OCI-M2 (cell line): ENCODE data around the gene GMPPB.
"Not testable (repeated sequence)": the region's sequence is repeated elsewhere in the genome, so short reads cannot be mapped to it uniquely, and the experiment has no call there.

Source experiments
- DNase-seq: peaks from one replicate; lab custom pipeline; 2025; ENCODE audit not compliant: unreplicated experiment; lab: John Stamatoyannopoulos, UW

Gene GMPPB

GRCh38 chr3:49714728-49715550, 8.8 kb downstream of the GMPPB start:
- no peak for DNase-seq

DNA sequence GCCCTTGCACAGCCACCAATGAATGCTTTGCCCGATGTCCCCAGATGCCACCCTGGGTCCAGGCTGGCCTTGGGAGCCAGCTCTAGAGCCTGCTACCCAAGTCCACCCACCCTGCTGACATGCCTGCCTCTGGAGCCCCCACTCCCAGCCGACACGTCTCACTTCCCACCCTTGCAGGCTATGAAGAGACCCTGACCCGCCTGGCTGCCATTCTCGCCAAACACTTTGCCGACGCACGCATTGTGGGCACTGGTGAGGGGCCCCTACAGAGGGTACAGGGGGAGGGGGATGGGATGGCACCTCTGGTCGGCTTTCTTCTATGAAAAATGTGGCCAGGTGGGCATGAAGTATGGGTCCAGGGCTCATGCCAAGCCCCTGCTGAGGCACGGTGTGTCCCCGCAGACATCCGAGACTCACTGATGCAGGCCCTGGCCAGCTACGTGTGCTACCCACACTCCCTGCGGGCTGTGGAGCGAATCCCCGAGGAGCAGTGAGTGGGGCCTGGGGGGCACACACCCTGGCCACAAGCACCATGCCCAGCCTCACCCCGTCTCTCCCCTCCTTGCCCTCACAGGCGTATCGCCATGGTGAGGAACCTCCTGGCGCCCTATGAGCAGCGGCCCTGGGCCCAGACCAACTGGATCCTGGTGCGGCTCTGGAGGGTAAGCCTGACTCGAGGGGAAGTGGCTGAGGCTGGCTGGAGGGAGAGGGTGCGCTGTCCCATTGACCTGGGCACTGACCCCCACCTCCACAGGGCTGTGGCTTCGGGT, 10.2 kb downstream of the GMPPB start:
- DNase-seq = no peak

- DNase-seq = no peak
Measured at GRCh38 chr3:49712631-49713317, 11.0 kb downstream of the GMPPB start.

GRCh38 chr3:49712166-49712565, 11.6 kb downstream of the GMPPB start:
- no peak for DNase-seq

GRCh38 chr3:49711489-49711888, 12.3 kb downstream of the GMPPB start:
- no peak for DNase-seq

- DNase-seq = no peak
Measured at GRCh38 chr3:49709852-49710251, 13.9 kb downstream of the GMPPB start.

- DNase-seq = no peak
Measured at GRCh38 chr3:49707113-49707480, 16.7 kb downstream of the GMPPB start.

- DNase-seq = no peak
Measured at GRCh38 chr3:49706456-49707112, 17.2 kb downstream of the GMPPB start.

DNA sequence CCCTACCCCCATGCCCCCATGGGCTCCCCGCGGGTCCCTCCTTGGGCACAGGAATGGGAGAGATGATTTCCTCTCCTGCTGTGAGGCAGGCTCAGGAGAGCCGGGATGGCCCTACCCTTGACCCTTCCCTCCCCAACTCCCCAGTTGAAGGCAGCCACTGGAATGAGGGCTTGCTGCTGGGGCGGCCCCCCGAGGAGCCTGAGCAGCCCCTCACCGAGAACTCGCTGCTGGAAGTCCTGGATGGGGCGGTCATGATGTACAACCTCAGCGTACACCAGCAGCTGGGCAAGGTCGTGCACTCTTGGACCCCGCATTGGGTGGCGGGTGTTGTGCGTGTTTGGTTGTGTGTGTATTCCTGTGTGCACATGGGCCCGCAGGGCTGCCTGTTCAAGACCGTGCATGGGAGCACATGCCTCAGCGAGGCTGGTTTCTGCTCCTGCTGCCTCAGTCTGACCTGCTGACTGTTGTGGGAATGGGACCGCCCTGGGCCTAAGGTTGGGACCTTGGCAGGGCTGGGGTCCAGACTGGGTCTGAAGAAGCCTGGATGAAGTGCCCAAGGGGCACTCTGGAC, 18.3 kb downstream of the GMPPB start:
- no peak for DNase-seq

- DNase-seq = no peak
Measured at GRCh38 chr3:49704629-49705028, 19.1 kb downstream of the GMPPB start.

GRCh38 chr3:49703956-49704355, 19.8 kb downstream of the GMPPB start:
- DNase-seq = no peak

GRCh38 chr3:49703443-49703927, 20.3 kb downstream of the GMPPB start:
- peak; percentile 1 for DNase-seq

GRCh38 chr3:49702672-49703071, 21.1 kb downstream of the GMPPB start:
- DNase-seq = no peak

GRCh38 chr3:49701388-49702077, 22.2 kb downstream of the GMPPB start:
- DNase-seq = no peak

DNA sequence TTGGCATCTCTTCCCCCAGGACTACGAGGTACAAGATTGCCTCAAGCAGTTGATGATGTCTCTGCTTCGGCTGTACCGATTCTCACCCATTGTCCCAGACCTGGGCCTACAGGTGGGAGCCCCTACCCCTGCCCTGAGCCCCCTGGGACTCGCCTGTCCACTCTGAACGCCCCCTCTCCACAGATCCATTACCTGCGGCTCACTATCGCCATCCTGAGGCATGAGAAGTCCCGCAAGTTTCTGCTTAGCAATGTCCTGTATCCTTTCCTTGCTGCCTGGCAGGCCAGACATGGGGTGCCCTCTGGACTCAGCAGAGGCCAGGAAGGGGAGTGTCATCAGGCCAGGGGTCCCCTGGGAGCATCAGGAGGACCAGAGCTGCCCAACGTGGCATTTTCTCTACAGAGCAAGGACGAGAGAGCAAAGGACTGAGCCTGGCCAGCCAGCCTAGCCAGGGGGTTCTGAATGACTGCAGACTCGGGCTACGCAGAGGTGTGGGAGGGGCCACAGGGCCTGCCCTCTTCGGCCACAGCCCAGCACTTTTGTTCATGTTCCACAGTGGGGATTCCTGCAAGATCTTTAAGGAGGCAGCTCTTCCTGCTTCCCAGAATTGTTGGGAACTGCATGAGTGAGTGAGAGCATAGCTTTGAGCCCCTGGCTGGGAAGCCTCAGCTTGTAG, 23.2 kb downstream of the GMPPB start:
- no peak for DNase-seq

DNA sequence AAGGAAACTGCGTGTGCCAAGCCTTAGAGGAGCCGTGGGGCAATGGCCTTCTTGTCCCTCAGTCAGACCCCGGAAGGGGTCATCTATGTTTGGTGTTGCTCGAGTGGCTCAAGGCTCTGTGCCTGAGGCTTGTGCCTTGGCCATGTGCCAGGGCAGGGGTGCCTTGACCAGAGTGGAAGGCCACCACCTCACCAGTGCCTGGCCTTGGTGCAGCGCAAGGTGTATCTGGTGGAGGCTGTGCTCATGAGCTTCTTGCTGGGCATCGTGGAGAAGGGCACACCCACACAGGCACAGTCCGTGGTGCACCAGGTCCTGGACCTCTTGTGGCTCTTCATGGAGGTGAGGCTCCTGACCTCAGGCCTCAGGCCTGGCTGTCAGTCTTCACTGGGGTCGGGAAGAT, 23.7 kb downstream of the GMPPB start:
- DNase-seq = no peak

GRCh38 chr3:49699281-49699979, 24.3 kb downstream of the GMPPB start:
- no peak for DNase-seq

DNA sequence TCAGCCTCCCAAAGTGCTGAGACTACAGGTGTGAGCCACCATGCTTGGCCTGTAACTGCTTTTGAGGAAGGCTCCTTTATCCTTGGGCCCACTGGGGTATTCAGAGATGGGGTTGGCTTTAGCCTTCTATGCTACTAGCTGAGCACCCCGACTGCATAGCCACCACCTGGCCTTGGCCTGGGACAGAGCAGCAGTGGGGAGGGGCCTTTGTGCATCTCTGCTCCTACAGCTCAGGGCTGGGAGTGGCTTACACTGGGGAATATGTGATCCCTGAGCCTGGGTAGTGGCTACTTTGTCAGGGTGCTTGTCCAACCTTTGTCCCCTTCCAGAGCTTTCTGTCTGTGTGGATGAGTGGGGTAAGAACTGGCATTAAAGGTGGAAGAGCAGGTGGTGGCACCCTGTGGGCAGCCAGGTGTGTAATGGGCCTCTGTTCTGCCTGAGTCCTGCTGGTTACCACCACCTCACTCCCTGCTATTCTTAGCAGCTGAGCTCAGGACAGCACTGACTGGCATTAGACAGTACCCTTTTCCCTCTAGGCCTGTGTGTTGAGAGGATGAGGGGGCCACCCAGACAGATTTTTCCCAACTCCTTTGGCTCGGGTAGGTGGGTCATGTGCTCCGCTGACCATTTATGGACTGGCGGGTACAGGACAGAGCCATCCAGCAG, 28.3 kb downstream of the GMPPB start:
- not testable (repeated sequence) for DNase-seq
